Progenitor cell of endocrine pancreas (in vitro differentiated cells): ENCODE data around the gene DPH1. TPM values are rescaled to one million over a fixed set of nuclear protein-coding genes. Genes with fewer than 3 reads are reported as not detected.

Source experiments
- DNase-seq: peaks from one replicate; pipeline ENCODE4 v3.0.0; 2021; ENCODE audit warnings: low spot score; ENCODE audit not compliant: unreplicated experiment
- H3K27ac Mint-ChIP-seq: 2 replicates; pipeline ENCODE4 v1.8.0; 2021; ENCODE audit warnings: mild to moderate bottlenecking, moderate library complexity, mixed read lengths
- H3K27me3 Mint-ChIP-seq: 2 replicates; pipeline ENCODE4 v1.8.0; 2021; ENCODE audit warnings: mixed read lengths
- H3K36me3 Mint-ChIP-seq: 2 replicates; pipeline ENCODE4 v1.8.0; 2022; ENCODE audit warnings: mixed read lengths; ENCODE audit not compliant: insufficient read depth
- H3K4me1 Mint-ChIP-seq: 2 replicates; pipeline ENCODE4 v1.8.0; 2021; ENCODE audit warnings: low read depth, mixed read lengths
- H3K4me3 Mint-ChIP-seq: 2 replicates; pipeline ENCODE4 v1.8.0; 2021; ENCODE audit warnings: low read depth, mild to moderate bottlenecking, moderate library complexity, mixed read lengths
- H3K9me3 Mint-ChIP-seq: 2 replicates; pipeline ENCODE4 v1.8.0; 2021; ENCODE audit warnings: low read depth, mixed read lengths
- CTCF ChIP-seq: fragments of 200-600 bp; sonication (generic); IDR thresholded peaks from one replicate; pipeline ENCODE4 v1.5.0; 2021; ENCODE audit warnings: antibody characterized with exemption, mild to moderate bottlenecking; ENCODE audit not compliant: unreplicated experiment
- total RNA-seq: library from RNA; stranded (reverse); gene quantifications from 2 replicates; pipeline ENCODE4 v1.2.1, GENCODE V29; 2021

The DPH1 gene
- total RNA-seq, 1 donor from 2014 or later: 39.1 TPM

GRCh38 chr17:2020721-2021120 is 9.2 kb upstream of the DPH1 start:
- no peak for DNase-seq
- Mint-ChIP-seq H3K9me3 (no peaks in the 10 kb centered on the region), H3K27me3 (peaks cover 22% of the 10 kb centered on the region), H3K27ac (no peak overlapping the region), H3K4me3 (no peak overlapping the region), H3K4me1 (peaks cover 15% of the 10 kb centered on the region), H3K36me3 (no peaks in the 10 kb centered on the region)
- no peak for TF ChIP-seq CTCF

- Mint-ChIP-seq H3K9me3 (no peaks in the 10 kb centered on the region), H3K36me3 (no peaks in the 10 kb centered on the region), H3K27me3 (peaks cover 31% of the 10 kb centered on the region), H3K27ac (no peak overlapping the region), H3K4me1 (peaks cover 14% of the 10 kb centered on the region), H3K4me3 (peak overlapping the region; percentile 26)
- TF ChIP-seq CTCF: no peak
- no peak for DNase-seq
Measured at GRCh38 chr17:2022647-2023240, 7.2 kb upstream of the DPH1 start.

GRCh38 chr17:2023256-2023655 is 6.7 kb upstream of the DPH1 start:
- H3K9me3 Mint-ChIP-seq: no peaks in the 10 kb centered on the region
- no peaks in the 10 kb centered on the region for H3K36me3 Mint-ChIP-seq
- no peak overlapping the region for H3K27ac Mint-ChIP-seq
- H3K4me1 Mint-ChIP-seq: peaks cover 9% of the 10 kb centered on the region
- H3K27me3 Mint-ChIP-seq: peaks cover 29% of the 10 kb centered on the region
- TF ChIP-seq CTCF: no peak
- DNase-seq: no peak
- H3K4me3 Mint-ChIP-seq: peak overlapping the region; percentile 56

GRCh38 chr17:2023692-2024571 is 6.0 kb upstream of the DPH1 start:
- Mint-ChIP-seq H3K27me3 (peaks cover 29% of the 10 kb centered on the region), H3K4me1 (peaks cover 5% of the 10 kb centered on the region), H3K4me3 (peak overlapping the region; percentile 81), H3K27ac (no peak overlapping the region), H3K9me3 (no peaks in the 10 kb centered on the region), H3K36me3 (no peaks in the 10 kb centered on the region)
- peak; percentile 64 for DNase-seq
- TF ChIP-seq CTCF: peak; percentile 17

- peak overlapping the region; percentile 81 for H3K4me3 Mint-ChIP-seq
- no peak for TF ChIP-seq CTCF
- DNase-seq: no peak
Measured at GRCh38 chr17:2024572-2025219, 5.3 kb upstream of the DPH1 start.

More at GRCh38 chr17:2024572-2025219, 5.3 kb upstream of the DPH1 start:
- Mint-ChIP-seq H3K27me3 (peaks cover 23% of the 10 kb centered on the region), H3K27ac (no peak overlapping the region), H3K36me3 (no peaks in the 10 kb centered on the region), H3K4me1 (no peaks in the 10 kb centered on the region), H3K9me3 (no peaks in the 10 kb centered on the region)
